NCI-H1092 (cell line): ENCODE results near the gene TMEM144.

Experiments used
- DNase-seq: peaks from one replicate; lab custom pipeline; 2025; lab: John Stamatoyannopoulos, UW

TMEM144 gene

GRCh38 chr4:158299459-158300007, 89.2 kb downstream of the TMEM144 start:
- DNase-seq = no peak

GRCh38 chr4:158300012-158300411, 89.7 kb downstream of the TMEM144 start:
- DNase-seq = no peak

- no peak for DNase-seq
These were observed 92.0 kb downstream of the TMEM144 start for GRCh38 chr4:158302076-158302866.

- no peak for DNase-seq
These were observed 94.4 kb downstream of the TMEM144 start for GRCh38 chr4:158304694-158305093.
